Hepatocyte (in vitro differentiated cells): ENCODE data around the gene DNAI7. TPM values are rescaled to one million over a fixed set of nuclear protein-coding genes. Genes with fewer than 3 reads are reported as not detected.

Experiments used
- DNase-seq: peaks from one replicate; pipeline ENCODE4 v3.0.0-alpha.2; 2016; ENCODE audit warnings: low spot score
- H2AFZ ChIP-seq: fragments of 200-600 bp; sonication (generic); 2 replicates; pipeline ENCODE4 v1.6.0; 2016; ENCODE audit warnings: antibody characterized with exemption, mild to moderate bottlenecking
- H3K27ac ChIP-seq: fragments of 200-600 bp; sonication (generic); 2 replicates; pipeline ENCODE4 v1.5.1; 2016; ENCODE audit warnings: mild to moderate bottlenecking
- H3K27me3 ChIP-seq: fragments of 200-600 bp; sonication (generic); 2 replicates; pipeline ENCODE4 v1.6.1; 2016
- H3K36me3 ChIP-seq: fragments of 200-600 bp; sonication (generic); replicated peaks from 2 replicates; pipeline ENCODE4 v1.5.1; 2016; ENCODE audit warnings: low read depth; ENCODE audit not compliant: insufficient read depth
- H3K4me1 ChIP-seq: fragments of 200-600 bp; sonication (generic); 2 replicates; pipeline ENCODE4 v1.5.1; 2016; ENCODE audit warnings: mild to moderate bottlenecking, moderate library complexity; ENCODE audit not compliant: insufficient read depth
- H3K4me2 ChIP-seq: fragments of 200-600 bp; sonication (generic); 2 replicates; pipeline ENCODE4 v1.6.0; 2016
- H3K4me3 ChIP-seq: fragments of 200-600 bp; sonication (generic); 2 replicates; pipeline ENCODE4 v1.5.1; 2016; ENCODE audit warnings: mild to moderate bottlenecking
- H3K79me2 ChIP-seq: fragments of 200-600 bp; sonication (generic); 2 replicates; pipeline ENCODE4 v1.6.0; 2017; ENCODE audit warnings: mild to moderate bottlenecking
- H3K9me2 ChIP-seq: fragments of 200-600 bp; sonication (generic); replicated peaks from 2 replicates; pipeline ENCODE4 v1.6.0; 2017; ENCODE audit warnings: mild to moderate bottlenecking; ENCODE audit not compliant: insufficient read depth
- H3K9me3 ChIP-seq: fragments of 200-600 bp; sonication (generic); 2 replicates; pipeline ENCODE4 v1.5.1; 2016; ENCODE audit warnings: low read depth, mild to moderate bottlenecking
- H4K20me1 ChIP-seq: fragments of 200-600 bp; sonication (generic); 2 replicates; pipeline ENCODE4 v1.6.0; 2016; ENCODE audit warnings: mild to moderate bottlenecking; ENCODE audit not compliant: insufficient read depth, poor library complexity, severe bottlenecking
- EZH2 ChIP-seq: fragments of 200-600 bp; sonication (generic); IDR thresholded peaks from 2 replicates; pipeline ENCODE4 v1.6.1; 2016; ENCODE audit warnings: antibody characterized with exemption, mild to moderate bottlenecking, borderline replicate concordance
- EZH2phosphoT487 ChIP-seq: fragments of 200-600 bp; sonication (generic); IDR thresholded peaks from one replicate; pipeline ENCODE4 v1.6.1; 2018; ENCODE audit warnings: antibody characterized with exemption, mild to moderate bottlenecking, low read depth, moderate library complexity; ENCODE audit not compliant: unreplicated experiment, severe bottlenecking
- WGBS: methylation state at CpG from one replicate; pipeline ENCODE4 v1.1.6; 2016; ENCODE audit warnings: low lambda C conversion rate; ENCODE audit errors: missing lambda C conversion rate; 5-methylcytosine and 5-hydroxymethylcytosine counted together
- polyA plus RNA-seq: library from polyadenylated mRNA; unstranded; fragments of >200 nt; fragmentation: Nextera tagmentation; extraction: Ambion mirVana; gene quantifications from 2 replicates; pipeline ENCODE4 v1.2.1, GENCODE V29; 2016
- total RNA-seq: library from RNA; depleted of rRNA; stranded (reverse); fragments of >200 nt; gene quantifications from 2 replicates; pipeline ENCODE4 v1.2.3, GENCODE V29; 2014
- TF ChIP-seq, protein P1 (sequence below): fragments of 200-600 bp; sonication (generic); IDR thresholded peaks from 2 replicates; pipeline ENCODE4 v1.5.1; 2016; ENCODE audit warnings: antibody characterized with exemption, mild to moderate bottlenecking; ENCODE audit not compliant: poor library complexity

The DNAI7 gene
- total and polyA plus RNA-seq, 2 experiments from 2014 or later: not detected

DNA sequence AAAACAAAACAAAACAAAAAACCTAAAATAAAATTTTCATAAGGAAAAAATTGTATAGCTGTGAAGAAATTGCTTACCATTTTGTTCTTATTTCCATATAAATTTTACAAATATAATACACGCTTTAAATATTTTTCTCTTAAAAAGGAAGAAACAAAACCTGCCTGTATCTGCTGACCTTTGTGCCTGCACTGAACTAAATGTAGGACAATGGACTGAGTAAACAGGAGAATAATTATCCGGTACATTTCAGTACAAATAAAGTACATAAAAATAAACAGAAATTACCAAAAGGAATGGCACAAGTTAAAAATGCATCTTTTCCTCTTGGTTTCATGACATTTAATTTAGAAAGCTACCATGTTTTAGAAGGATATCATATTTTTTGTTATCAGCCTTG lies 112.3 kb downstream of the DNAI7 start:
- Histone ChIP-seq H2AFZ (no peak overlapping the region), H3K9me2 (no peaks in the 10 kb centered on the region), H3K27ac (no peak overlapping the region), H3K4me3 (no peak overlapping the region), H3K4me2 (no peak overlapping the region), H3K9me3 (no peaks in the 10 kb centered on the region), H4K20me1 (no peaks in the 10 kb centered on the region), H3K79me2 (no peaks in the 10 kb centered on the region), H3K36me3 (no peaks in the 10 kb centered on the region), H3K27me3 (no peaks in the 10 kb centered on the region), H3K4me1 (no peaks in the 10 kb centered on the region)
- 72% methylated on average over 2 of the region's 2 CpGs for WGBS
- TF ChIP-seq EZH2 (no peak), EZH2phosphoT487 (no peak)
- TF ChIP-seq, protein P1, sequence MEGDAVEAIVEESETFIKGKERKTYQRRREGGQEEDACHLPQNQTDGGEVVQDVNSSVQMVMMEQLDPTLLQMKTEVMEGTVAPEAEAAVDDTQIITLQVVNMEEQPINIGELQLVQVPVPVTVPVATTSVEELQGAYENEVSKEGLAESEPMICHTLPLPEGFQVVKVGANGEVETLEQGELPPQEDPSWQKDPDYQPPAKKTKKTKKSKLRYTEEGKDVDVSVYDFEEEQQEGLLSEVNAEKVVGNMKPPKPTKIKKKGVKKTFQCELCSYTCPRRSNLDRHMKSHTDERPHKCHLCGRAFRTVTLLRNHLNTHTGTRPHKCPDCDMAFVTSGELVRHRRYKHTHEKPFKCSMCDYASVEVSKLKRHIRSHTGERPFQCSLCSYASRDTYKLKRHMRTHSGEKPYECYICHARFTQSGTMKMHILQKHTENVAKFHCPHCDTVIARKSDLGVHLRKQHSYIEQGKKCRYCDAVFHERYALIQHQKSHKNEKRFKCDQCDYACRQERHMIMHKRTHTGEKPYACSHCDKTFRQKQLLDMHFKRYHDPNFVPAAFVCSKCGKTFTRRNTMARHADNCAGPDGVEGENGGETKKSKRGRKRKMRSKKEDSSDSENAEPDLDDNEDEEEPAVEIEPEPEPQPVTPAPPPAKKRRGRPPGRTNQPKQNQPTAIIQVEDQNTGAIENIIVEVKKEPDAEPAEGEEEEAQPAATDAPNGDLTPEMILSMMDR: no peak
- no peak for DNase-seq

DNA sequence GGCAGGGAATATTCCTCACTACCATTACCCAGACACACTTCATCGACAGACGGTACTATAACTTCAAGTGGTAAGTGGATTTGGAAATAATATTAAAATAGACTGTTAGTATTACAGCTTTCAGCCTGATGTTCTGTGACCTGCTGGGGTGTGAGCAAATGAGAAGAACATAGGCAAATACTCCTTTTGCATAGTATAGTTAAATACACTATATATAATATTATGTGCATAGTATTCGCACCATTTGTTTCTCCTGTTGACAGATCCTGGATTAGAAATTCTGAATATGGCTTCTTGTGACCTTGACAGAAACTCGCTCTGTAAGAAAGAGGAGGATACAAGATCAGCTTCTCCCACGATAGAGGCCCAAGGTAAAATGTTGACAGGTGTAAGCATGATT lies 115.6 kb downstream of the DNAI7 start:
- H3K79me2 ChIP-seq: no peaks in the 10 kb centered on the region
- 92% methylated on average over 5 of the region's 5 CpGs for WGBS
- DNase-seq: no peak
- H3K9me3 ChIP-seq: no peaks in the 10 kb centered on the region
- no peaks in the 10 kb centered on the region for H3K36me3 ChIP-seq
- no peak overlapping the region for H3K4me3 ChIP-seq
- H3K4me2 ChIP-seq: no peak overlapping the region
- H3K9me2 ChIP-seq: no peaks in the 10 kb centered on the region
- no peak overlapping the region for H3K27ac ChIP-seq
- H2AFZ ChIP-seq: no peak overlapping the region
- no peaks in the 10 kb centered on the region for H4K20me1 ChIP-seq
- TF ChIP-seq EZH2 (no peak), EZH2phosphoT487 (no peak)
- TF ChIP-seq, protein P1: no peak
- H3K27me3 ChIP-seq: no peaks in the 10 kb centered on the region
- H3K4me1 ChIP-seq: no peaks in the 10 kb centered on the region

DNA sequence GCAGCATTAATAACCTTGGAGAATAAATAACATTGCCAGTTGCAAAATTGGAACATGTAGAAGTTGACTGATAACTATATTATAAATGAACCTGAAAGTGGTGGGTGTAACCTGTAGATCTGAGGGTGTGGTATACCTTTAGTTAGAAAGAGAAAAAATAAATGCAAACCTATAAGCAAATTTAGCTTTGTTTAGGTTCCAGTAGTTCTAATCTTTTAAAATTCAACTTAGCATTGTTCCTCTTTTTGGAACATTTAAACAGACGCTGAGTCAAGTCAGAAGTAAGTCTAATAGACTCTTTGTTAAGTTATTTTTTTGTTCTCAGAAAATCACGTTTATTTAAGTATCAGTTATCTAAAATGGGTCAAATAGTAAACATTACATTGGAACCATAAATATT lies 120.0 kb downstream of the DNAI7 start:
- Histone ChIP-seq H3K9me3 (no peaks in the 10 kb centered on the region), H3K27me3 (no peaks in the 10 kb centered on the region), H3K36me3 (no peaks in the 10 kb centered on the region), H4K20me1 (no peaks in the 10 kb centered on the region), H3K79me2 (no peaks in the 10 kb centered on the region), H2AFZ (no peak overlapping the region), H3K4me1 (no peaks in the 10 kb centered on the region), H3K27ac (no peak overlapping the region), H3K9me2 (no peaks in the 10 kb centered on the region), H3K4me3 (no peak overlapping the region), H3K4me2 (no peak overlapping the region)
- TF ChIP-seq EZH2phosphoT487 (no peak), EZH2 (no peak)
- TF ChIP-seq, protein P1: no peak
- 68% methylated on average over 2 of the region's 2 CpGs for WGBS
- no peak for DNase-seq

DNA sequence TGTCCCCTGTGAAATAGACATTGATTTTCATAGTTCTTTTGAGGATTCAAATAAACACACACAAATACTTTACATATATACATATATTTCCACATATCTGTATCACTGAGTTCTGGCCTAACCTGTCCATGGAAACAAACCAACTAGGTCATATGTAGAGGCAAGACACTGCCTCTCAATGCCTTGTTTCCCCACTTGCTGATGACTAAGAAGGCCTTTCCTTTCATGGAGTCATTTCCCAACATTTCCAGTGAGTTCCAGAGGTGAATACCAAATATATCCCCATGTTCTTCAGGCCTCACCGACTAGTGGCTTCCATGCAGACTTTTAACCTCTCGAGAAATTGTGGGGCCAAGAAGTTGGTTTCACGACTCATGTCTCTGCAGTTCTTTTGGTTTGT lies 120.8 kb downstream of the DNAI7 start:
- H4K20me1 ChIP-seq: no peaks in the 10 kb centered on the region
- no peak overlapping the region for H3K4me3 ChIP-seq
- H3K4me2 ChIP-seq: no peak overlapping the region
- no peaks in the 10 kb centered on the region for H3K36me3 ChIP-seq
- no peaks in the 10 kb centered on the region for H3K79me2 ChIP-seq
- TF ChIP-seq EZH2: no peak
- TF ChIP-seq EZH2phosphoT487: no peak
- TF ChIP-seq, protein P1: no peak
- no peak for DNase-seq
- no peaks in the 10 kb centered on the region for H3K27me3 ChIP-seq
- H2AFZ ChIP-seq: no peak overlapping the region
- no peak overlapping the region for H3K27ac ChIP-seq
- H3K9me2 ChIP-seq: no peaks in the 10 kb centered on the region
- H3K9me3 ChIP-seq: no peaks in the 10 kb centered on the region
- no peaks in the 10 kb centered on the region for H3K4me1 ChIP-seq
- 83% methylated on average over 3 of the region's 3 CpGs for WGBS
